Activated CD4-positive, alpha-beta T cell treated with anti-CD3 and anti-CD28 coated beads, Interleukin-2, Interleukin-6, amounts not matched to agents 100 ng/mL and 50 ng/mL, durations not matched to agents 16 hours and 8 hours (primary cell): ENCODE results near the gene TUBGCP5.
"Not testable (repeated sequence)": the region's sequence is repeated elsewhere in the genome, so short reads cannot be mapped to it uniquely, and the experiment has no call there.

Experiments
- DNase-seq: peaks from one replicate; pipeline ENCODE4 v3.0.0-alpha.2; 2020

Gene TUBGCP5

DNA sequence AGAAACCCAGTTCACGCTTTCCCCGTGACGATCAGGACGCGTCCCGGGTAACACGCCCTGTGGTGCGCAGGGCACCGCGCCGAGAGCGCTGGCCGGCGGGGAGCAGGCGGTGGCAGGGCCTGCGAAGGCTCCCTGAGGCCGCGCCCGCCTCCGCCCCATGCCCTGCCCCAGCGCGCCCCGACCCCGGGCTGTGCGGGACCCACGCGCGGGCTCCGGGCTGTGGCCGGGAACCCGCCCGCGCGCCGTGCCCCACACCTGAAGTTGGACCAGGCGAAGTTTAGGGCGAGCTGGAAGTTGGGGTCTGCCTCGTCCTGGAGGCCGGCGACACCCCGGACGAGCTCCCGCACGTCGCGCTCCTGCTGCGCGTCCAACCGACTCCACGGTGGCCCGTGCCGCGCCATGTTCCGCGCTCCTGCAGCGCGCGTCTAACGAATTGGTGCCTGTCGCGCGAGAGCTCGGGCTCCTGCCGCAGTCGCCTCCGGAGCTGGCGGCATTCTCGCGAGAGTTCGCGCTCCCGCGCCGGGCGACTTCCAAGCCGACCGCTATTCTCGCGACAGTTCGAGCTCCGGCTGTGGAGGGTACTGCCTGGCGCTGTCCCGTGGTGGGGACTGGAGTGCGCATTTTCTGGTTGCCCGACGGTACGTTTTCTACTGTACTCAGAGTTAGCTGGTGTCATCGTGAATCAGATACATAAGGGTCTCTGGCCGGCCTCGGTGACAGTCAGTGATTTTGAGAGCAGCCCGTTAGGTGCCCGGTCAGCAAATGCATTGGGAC, at the start of gene TUBGCP5:
TUBGCP5 (minus strand) TSS at position 427 of the 774 bp plus-strand sequence; CDS start at position 401, 26 bp downstream.
- peak; percentile 98 for DNase-seq

- no peak for DNase-seq
Observed at GRCh38 chr15:23083115-23083514, 43.7 kb upstream of the TUBGCP5 start.

DNA sequence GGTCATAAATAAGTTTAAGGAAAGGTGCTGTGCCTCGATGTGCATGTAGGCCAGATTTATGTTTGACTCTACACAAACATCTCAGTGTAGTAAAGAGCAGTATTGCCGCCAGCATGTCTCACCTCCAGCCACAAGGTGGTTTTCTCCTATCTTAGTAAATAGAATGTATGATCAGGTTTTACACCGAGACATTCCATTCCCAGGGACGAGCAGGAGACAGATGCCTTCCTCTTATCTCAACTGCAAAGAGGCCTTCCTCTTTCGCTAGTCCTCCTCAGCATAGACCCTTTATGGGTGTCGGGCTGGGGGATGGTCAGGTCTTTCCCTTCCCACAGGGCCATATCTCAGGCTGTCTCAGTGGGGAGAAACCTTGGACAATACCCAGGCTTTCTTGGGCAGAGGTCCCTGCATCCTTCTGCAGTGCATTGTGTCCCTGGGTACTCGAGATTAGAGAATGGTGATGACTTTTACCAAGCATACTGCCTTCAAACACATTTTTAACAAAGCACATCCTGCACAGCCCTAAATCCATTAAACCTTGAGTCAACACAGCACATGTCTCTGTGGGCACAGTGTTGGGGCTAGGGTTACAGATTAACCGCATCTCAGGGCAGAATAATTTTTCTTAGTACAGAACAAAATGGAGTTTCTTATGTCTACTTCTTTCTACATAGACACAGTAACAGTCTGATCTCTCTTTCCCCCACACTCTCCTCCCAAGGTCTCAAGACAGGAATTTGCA, 42.8 kb upstream of the TUBGCP5 start:
- not testable (repeated sequence) for DNase-seq

DNA sequence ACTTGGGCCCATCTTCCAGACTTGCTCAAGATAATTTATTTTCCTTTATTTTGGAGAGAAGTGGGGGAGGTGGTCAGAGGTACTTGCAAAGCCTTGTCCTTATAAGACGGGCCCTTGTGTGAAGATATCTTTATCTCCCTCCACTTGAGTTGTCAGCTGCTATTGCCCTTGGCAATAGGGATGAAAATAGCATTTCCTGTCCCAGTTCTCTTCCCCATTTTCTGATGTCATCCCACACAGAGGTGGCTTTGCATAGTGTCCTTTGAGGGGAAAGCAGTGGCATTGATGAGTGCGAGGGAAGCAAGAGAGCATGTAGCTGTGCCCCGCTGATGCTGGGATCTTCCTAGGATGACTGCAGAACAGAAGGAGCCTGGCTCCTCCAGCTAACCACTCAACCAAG, 41.9 kb upstream of the TUBGCP5 start:
- no peak for DNase-seq

DNA sequence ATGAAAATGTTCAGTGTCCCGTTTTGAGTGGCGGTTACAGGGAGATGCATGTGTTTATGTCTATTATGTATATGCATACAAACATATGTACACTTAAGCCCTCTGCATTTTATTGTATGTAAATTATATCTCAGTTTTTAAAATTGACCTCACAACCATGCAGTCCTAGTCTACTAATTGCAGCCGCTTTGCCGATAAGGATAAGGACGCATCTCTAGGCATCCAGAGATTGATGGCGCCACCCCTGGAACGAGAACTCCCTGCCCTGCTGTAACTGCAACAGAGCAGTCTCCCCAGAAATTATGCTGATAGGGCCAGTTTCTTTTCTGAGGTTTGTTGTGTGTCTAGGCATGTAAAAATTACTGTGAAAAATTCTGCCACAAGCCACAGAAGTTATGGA, 40.4 kb upstream of the TUBGCP5 start:
- DNase-seq = no peak

GRCh38 chr15:23075927-23076326, 36.6 kb upstream of the TUBGCP5 start:
- no peak for DNase-seq

- DNase-seq = no peak
Observed at GRCh38 chr15:23074684-23075083, 35.3 kb upstream of the TUBGCP5 start.

- no peak for DNase-seq
Observed at GRCh38 chr15:23073890-23074646, 34.7 kb upstream of the TUBGCP5 start.

- DNase-seq = no peak
Observed at GRCh38 chr15:23072633-23073032, 33.3 kb upstream of the TUBGCP5 start.

GRCh38 chr15:23069496-23070166, 30.3 kb upstream of the TUBGCP5 start:
- no peak for DNase-seq

DNA sequence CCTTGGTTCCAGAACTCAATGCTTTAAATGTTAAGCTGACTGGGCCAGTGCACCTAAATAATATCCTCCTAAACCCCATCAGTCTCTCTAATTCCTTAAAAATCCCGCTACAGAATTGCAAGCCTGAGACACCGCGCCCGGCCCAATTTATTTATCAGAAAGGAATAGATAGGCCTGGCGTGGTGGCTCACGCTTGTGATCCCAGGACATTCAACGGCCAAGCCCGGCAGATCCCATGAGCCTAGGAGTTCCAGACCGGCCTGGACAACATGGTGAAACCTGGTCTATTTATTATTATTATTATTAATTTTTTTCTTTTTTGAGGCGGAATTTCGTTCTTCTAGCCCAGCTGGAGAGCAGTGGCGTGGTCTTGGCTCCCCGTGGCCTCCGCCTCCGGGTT, 28.0 kb upstream of the TUBGCP5 start:
- DNase-seq = no peak

DNA sequence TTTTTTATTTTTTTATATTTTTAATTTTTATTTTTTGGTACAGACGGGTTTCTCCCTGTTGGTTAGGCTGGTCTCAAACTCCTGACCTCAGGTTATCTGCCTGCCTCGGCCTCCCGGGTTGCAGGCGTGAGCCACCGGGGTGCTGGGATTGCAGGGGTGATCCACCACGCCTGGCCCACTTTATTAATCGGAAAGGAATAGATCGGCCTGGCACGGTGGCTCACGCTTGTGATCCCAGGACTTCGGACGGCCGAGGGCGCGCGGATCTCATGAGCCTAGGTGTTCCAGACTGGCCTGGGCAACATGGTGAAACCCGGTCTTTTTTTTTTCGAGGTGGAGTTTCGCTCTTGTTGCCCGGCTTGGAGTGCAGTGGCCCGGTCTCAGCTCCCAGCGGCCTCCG, 26.5 kb upstream of the TUBGCP5 start:
- no peak for DNase-seq

GRCh38 chr15:23064156-23064555, 24.8 kb upstream of the TUBGCP5 start:
- DNase-seq = no peak

- DNase-seq = no peak
Observed at GRCh38 chr15:23057707-23058106, 18.3 kb upstream of the TUBGCP5 start.

DNA sequence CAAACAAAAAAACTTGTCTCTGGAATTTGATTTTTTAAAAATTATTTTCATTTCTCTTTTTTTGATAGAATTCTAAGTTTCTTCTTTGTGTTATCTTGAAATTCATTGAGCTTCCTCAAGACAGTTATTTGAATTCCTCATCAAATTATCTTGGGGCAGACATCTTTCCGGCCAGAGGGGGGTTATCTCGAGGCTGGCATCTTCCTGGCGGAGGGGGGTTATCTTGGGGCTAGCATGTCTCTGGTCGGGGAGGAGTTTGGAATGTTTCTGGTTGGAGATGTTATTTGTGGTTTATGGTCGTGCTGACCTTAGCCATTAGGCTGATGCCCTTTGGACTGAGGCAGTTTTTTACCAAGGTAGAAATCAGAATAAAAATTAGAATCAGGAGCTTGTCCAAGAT, 15.9 kb upstream of the TUBGCP5 start:
- no peak for DNase-seq

DNA sequence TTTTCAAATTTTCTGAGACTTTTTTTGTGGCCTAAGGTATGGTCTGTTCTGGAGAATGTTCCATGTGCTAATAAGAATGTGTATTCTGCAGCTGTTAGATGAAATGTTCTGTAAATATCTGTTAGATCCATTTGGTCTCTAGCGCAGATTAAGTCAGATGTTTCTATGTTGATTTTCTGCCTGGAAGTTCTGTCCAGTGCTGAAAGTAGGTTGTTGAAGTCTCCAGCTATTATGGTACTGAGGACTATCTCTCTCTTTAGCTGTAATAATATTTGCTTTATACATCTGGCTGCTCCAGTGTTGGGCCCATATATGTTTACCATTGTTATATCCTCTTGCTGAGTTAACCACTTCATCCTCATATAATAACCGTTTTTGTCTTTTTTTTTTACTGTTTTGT, 13.2 kb upstream of the TUBGCP5 start:
- no peak for DNase-seq

GRCh38 chr15:23050708-23051107, 11.3 kb upstream of the TUBGCP5 start:
- no peak for DNase-seq

- DNase-seq = no peak
Observed at GRCh38 chr15:23049984-23050628, 10.7 kb upstream of the TUBGCP5 start.

DNA sequence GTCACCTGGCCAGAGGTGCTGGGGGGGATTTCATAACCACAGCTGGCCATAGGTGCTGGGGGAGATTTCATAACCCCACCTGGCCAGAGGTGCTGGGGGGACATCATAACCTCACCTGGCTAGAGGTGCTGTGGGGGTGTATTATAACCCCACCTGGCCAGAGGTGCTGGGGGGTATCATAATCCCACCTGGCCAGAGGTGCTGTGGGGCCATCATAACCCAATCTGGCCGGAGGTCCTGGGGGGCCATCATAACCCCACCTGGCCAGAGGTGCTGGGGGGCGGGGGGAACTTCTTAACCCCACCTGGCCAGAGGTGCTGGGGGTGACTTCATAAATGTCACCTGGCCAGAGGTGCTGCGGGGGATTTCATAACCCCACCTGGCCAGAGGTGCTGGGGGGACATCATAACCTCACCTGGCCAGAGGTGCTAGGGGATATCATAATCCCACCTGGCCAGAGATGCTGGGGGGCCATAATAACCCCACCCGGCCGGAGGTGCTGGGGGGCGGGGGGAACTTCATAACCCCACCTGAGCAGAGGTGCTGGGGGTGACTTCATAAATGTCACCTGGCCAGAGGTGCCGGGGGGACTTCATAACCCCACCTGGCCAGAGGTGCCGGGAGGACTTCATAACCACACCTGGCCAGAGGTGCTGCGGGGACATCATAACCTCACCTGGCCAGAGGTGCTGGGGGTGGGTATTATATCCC, 9.4 kb upstream of the TUBGCP5 start:
- not testable (repeated sequence) for DNase-seq

DNA sequence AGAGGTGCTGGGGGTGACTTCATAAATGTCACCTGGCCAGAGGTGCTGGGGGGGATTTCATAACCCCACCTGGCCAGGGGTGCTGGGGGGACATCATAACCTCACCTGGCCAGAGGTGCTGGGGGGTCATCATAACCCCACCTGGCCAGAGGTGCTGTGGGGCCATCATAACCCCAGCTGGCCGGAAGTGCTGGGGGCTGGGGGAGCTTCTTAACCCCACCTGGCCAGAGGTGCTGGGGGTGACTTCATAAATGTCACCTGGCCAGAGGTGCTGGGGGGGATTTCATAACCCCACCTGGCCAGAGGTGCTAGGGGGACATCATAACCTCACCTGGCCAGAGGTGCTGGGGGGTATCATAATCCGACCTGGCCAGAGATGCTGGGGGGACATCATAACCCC, 4.6 kb upstream of the TUBGCP5 start:
- DNase-seq = not testable (repeated sequence)

- not testable (repeated sequence) for DNase-seq
Observed at GRCh38 chr15:23043535-23043934, 4.2 kb upstream of the TUBGCP5 start.

- DNase-seq = not testable (repeated sequence)
Observed at GRCh38 chr15:23041736-23042135, 2.4 kb upstream of the TUBGCP5 start.
